ENCODE measurements around the gene CKMT2. TPM values are rescaled to one million over a fixed set of nuclear protein-coding genes. Genes with fewer than 3 reads are reported as not detected.
"Not testable (repeated sequence)": the region's sequence is repeated elsewhere in the genome, so short reads cannot be mapped to it uniquely, and the experiment has no call there.

CKMT2 gene
- total RNA-seq, 3 donors from 2014 or later: 3.6 to 5.3 (median 3.7) TPM

- intact Hi-C loops (cut with DNase I; ENCODE audit: low total_unique reads): no loop called here
- Histone ChIP-seq H3K36me3 (no peaks in the 10 kb centered on the region), H3K4me1 (no peaks in the 10 kb centered on the region), H3K27me3 (no peaks in the 10 kb centered on the region), H3K9me3 (no peaks in the 10 kb centered on the region), H3K27ac (no peak overlapping the region), H3K4me3 (no peak overlapping the region)
- TF ChIP-seq POLR2A (IDR thresholded peaks at IDR 0.05) (no peak), POLR2AphosphoS5 (IDR thresholded peaks at IDR 0.05) (no peak), CTCF (IDR thresholded peaks at IDR 0.05) (no peak)
- no peak for DNase-seq (ENCODE audit: low spot score in 2 of 2)
Observed at GRCh38 chr5:81283976-81284375, 50.9 kb downstream of the CKMT2 start.

- Histone ChIP-seq H3K4me1 (no peaks in the 10 kb centered on the region), H3K27ac (no peak overlapping the region), H3K36me3 (no peaks in the 10 kb centered on the region), H3K4me3 (no peak overlapping the region), H3K9me3 (no peaks in the 10 kb centered on the region), H3K27me3 (no peaks in the 10 kb centered on the region)
- intact Hi-C loops (cut with DNase I; ENCODE audit: low total_unique reads): no loop called here
- no peak for TF ChIP-seq POLR2A (IDR thresholded peaks at IDR 0.05)
- no peak for TF ChIP-seq CTCF (IDR thresholded peaks at IDR 0.05)
- DNase-seq (ENCODE audit: low spot score in 2 of 2): no peak
Observed at GRCh38 chr5:81286059-81286617, 53.0 kb downstream of the CKMT2 start.

- Histone ChIP-seq H3K27me3 (no peaks in the 10 kb centered on the region), H3K27ac (no peak overlapping the region), H3K36me3 (no peaks in the 10 kb centered on the region), H3K4me3 (no peak overlapping the region), H3K4me1 (no peaks in the 10 kb centered on the region), H3K9me3 (peaks cover 11 to 12% of the 10 kb centered on the region in 2 donors)
- no peak for DNase-seq (ENCODE audit: low spot score in 2 of 2)
- TF ChIP-seq POLR2AphosphoS5 (IDR thresholded peaks at IDR 0.05) (no peak), CTCF (IDR thresholded peaks at IDR 0.05) (no peak), POLR2A (IDR thresholded peaks at IDR 0.05) (no peak)
- intact Hi-C loops (cut with DNase I; ENCODE audit: low total_unique reads): no loop called here
Observed at GRCh38 chr5:81288021-81288433, 54.9 kb downstream of the CKMT2 start.

- DNase-seq (ENCODE audit: low spot score in 2 of 2): no peak
- Histone ChIP-seq H3K4me3 (no peak overlapping the region), H3K27ac (no peak overlapping the region), H3K36me3 (no peaks in the 10 kb centered on the region), H3K4me1 (no peaks in the 10 kb centered on the region), H3K9me3 (peaks cover 11 to 12% of the 10 kb centered on the region in 2 donors), H3K27me3 (no peaks in the 10 kb centered on the region)
- intact Hi-C loops (cut with DNase I; ENCODE audit: low total_unique reads): no loop called here
- TF ChIP-seq POLR2A (IDR thresholded peaks at IDR 0.05) (no peak), POLR2AphosphoS5 (IDR thresholded peaks at IDR 0.05) (no peak), CTCF (IDR thresholded peaks at IDR 0.05) (no peak)
Observed at GRCh38 chr5:81290146-81290545, 57.0 kb downstream of the CKMT2 start.

GRCh38 chr5:81292130-81292529, 59.0 kb downstream of the CKMT2 start:
- H3K9me3 ChIP-seq: peaks cover 11 to 12% of the 10 kb centered on the region in 2 donors
- no peak overlapping the region for H3K4me3 ChIP-seq
- no peak overlapping the region for H3K27ac ChIP-seq
- DNase-seq (ENCODE audit: low spot score in 2 of 2): no peak
- intact Hi-C loops (cut with DNase I; ENCODE audit: low total_unique reads): no loop called here
- H3K36me3 ChIP-seq: no peaks in the 10 kb centered on the region
- TF ChIP-seq CTCF (IDR thresholded peaks at IDR 0.05) (no peak), POLR2AphosphoS5 (IDR thresholded peaks at IDR 0.05) (no peak), POLR2A (IDR thresholded peaks at IDR 0.05) (no peak)
- no peaks in the 10 kb centered on the region for H3K27me3 ChIP-seq
- no peaks in the 10 kb centered on the region for H3K4me1 ChIP-seq

GRCh38 chr5:81294021-81294420, 60.9 kb downstream of the CKMT2 start:
- DNase-seq (ENCODE audit: low spot score in 2 of 2); H3K36me3 ChIP-seq; H3K27me3 ChIP-seq; H3K4me3 ChIP-seq; H3K4me1 ChIP-seq; H3K27ac ChIP-seq; intact Hi-C loops (cut with DNase I; ENCODE audit: low total_unique reads): not testable (repeated sequence)
- peaks cover 11 to 12% of the 10 kb centered on the region in 2 donors for H3K9me3 ChIP-seq

All from breast epithelium (tissue), 4 donors.